Suprapubic skin (tissue), 4 donors: Measurements from ENCODE around the gene CRYZL1. TPM values are rescaled to one million over a fixed set of nuclear protein-coding genes. Genes with fewer than 3 reads are reported as not detected.

ENCODE experiments used
- DNase-seq, 2 donors: peaks; one replicate each; pipeline ENCODE4 v3.0.0-alpha.2; 2019; ENCODE audit warnings: low spot score in 2 of 2
- H3K27ac ChIP-seq: fragments of 200-600 bp; sonication (generic); one replicate; pipeline ENCODE4 v1.5.1; 2019
- H3K27me3 ChIP-seq: fragments of 200-600 bp; sonication (generic); one replicate; pipeline ENCODE4 v1.5.1; 2019
- H3K36me3 ChIP-seq: fragments of 200-600 bp; sonication (generic); one replicate; pipeline ENCODE4 v1.5.1; 2019
- H3K4me1 ChIP-seq: fragments of 200-600 bp; sonication (generic); one replicate; pipeline ENCODE4 v1.5.1; 2019
- H3K4me3 ChIP-seq: fragments of 200-600 bp; sonication (generic); one replicate; pipeline ENCODE4 v1.5.1; 2019; ENCODE audit warnings: mild to moderate bottlenecking
- H3K9me3 ChIP-seq: fragments of 200-600 bp; sonication (generic); one replicate; pipeline ENCODE4 v1.5.1; 2019
- EP300 ChIP-seq: sonication (generic); formaldehyde crosslinking; IDR thresholded peaks from one replicate; pipeline ENCODE4 v1.6.1; 2017; ENCODE audit warnings: antibody characterized with exemption
- POLR2A ChIP-seq, 2 donors: fragments of 450-650 bp; IDR thresholded peaks; one replicate each; pipeline ENCODE4 v1.6.1; 2017; ENCODE audit warnings: antibody characterized with exemption in 2 of 2, mild to moderate bottlenecking in 2 of 2, moderate library complexity in 2 of 2
- POLR2AphosphoS5 ChIP-seq, 3 donors: sonication (generic); formaldehyde crosslinking; IDR thresholded peaks; one replicate each; pipeline ENCODE4 v1.6.1; 2017; ENCODE audit warnings: antibody characterized with exemption in 3 of 3
- WGBS: methylation state at CpG from one replicate; pipeline ENCODE4 v1.1.5; 2018; 5-methylcytosine and 5-hydroxymethylcytosine counted together
- total RNA-seq, 4 donors: library from RNA; depleted of rRNA; stranded (reverse); fragments of >200 nt; gene quantifications; one replicate each; pipeline ENCODE4 v1.1.0, GENCODE V29; 2016
- TF ChIP-seq, protein P1 (sequence below), 2 donors: fragments of 200-600 bp in 1 of 2; fragments of 450-650 bp in 1 of 2; sonication (generic) in 1 of 2; IDR thresholded peaks; one replicate each; pipeline ENCODE4 v1.5.1; 2016 to 2019; ENCODE audit warnings: antibody characterized with exemption in 2 of 2, mild to moderate bottlenecking in 1 of 2, moderate library complexity in 1 of 2

Gene CRYZL1
- 10 to 100 TPM; 13.8 to 99.7 (median 23.7) TPM for total RNA-seq

DNA sequence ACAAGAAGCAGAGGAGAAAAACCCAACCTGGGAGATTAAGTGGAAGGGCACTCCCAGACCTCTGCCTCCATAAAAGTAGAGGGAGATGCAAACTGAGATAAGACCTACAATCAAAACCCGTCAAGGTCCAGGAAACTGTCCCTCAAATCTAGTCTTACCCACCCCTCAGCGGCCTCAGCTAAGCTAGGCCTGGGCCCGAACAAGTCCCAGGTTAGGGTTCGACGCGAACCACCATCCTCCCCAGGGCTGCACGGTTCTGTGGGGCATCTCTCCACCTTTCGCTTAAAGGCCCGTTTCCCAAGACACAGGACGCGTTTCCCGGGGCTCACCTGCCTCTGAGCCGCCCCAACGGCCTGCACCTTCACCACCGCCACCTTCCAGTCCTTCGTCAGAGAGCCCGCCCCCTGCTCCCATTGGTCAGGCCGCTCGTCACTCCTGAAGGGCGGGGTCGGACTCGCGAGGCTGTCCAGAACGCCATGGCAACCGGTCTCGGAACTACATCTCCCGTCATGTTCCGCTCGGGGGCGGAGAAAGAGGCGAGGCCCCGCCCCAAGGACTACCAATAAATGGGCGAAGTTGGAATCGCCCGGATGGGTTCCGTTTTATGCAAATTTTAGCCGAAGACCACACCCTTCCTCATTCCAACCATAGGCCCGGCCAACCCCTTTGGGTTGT, at the start of gene CRYZL1:
Gene CRYZL1, minus strand, starts transcription at position 390 of the 675 bp plus-strand sequence. CDS start 10,190 bp downstream, outside the sequence.
- H3K27ac ChIP-seq = peak within 1 kb of the TSS; percentile 90
- H3K36me3 ChIP-seq = no peaks in the 10 kb centered on the region
- H3K4me3 ChIP-seq = peak within 1 kb of the TSS; percentile 99
- H3K9me3 ChIP-seq = no peaks in the 10 kb centered on the region
- DNase-seq = peak; percentile 100
- no peak for TF ChIP-seq POLR2A (IDR thresholded peaks at IDR 0.05)
- TF ChIP-seq POLR2AphosphoS5 (IDR thresholded peaks at IDR 0.05) = no peak
- no peaks in the 10 kb centered on the region for H3K27me3 ChIP-seq
- H3K4me1 ChIP-seq = peaks cover 33% of the 10 kb centered on the region
- WGBS = under 1% methylated on average over 24 of the region's 38 CpGs

- H3K9me3 ChIP-seq = no peaks in the 10 kb centered on the region
- H3K27me3 ChIP-seq = no peaks in the 10 kb centered on the region
- no peaks in the 10 kb centered on the region for H3K36me3 ChIP-seq
- WGBS = 87% methylated on average over 5 of the region's 5 CpGs
- DNase-seq = no peak
- no peak for TF ChIP-seq EP300
- TF ChIP-seq POLR2A (IDR thresholded peaks at IDR 0.05) = no peak
- TF ChIP-seq POLR2AphosphoS5 (IDR thresholded peaks at IDR 0.05) = no peak
- TF ChIP-seq, protein P1, sequence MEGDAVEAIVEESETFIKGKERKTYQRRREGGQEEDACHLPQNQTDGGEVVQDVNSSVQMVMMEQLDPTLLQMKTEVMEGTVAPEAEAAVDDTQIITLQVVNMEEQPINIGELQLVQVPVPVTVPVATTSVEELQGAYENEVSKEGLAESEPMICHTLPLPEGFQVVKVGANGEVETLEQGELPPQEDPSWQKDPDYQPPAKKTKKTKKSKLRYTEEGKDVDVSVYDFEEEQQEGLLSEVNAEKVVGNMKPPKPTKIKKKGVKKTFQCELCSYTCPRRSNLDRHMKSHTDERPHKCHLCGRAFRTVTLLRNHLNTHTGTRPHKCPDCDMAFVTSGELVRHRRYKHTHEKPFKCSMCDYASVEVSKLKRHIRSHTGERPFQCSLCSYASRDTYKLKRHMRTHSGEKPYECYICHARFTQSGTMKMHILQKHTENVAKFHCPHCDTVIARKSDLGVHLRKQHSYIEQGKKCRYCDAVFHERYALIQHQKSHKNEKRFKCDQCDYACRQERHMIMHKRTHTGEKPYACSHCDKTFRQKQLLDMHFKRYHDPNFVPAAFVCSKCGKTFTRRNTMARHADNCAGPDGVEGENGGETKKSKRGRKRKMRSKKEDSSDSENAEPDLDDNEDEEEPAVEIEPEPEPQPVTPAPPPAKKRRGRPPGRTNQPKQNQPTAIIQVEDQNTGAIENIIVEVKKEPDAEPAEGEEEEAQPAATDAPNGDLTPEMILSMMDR (IDR thresholded peaks at IDR 0.05) = no peak
- H3K4me3 ChIP-seq = no peak overlapping the region
- peaks cover 16% of the 10 kb centered on the region for H3K4me1 ChIP-seq
- no peak overlapping the region for H3K27ac ChIP-seq
Observed at GRCh38 chr21:33690874-33691273, 49.3 kb upstream of the CRYZL1 start.

- no peaks in the 10 kb centered on the region for H3K36me3 ChIP-seq
- WGBS = 58% methylated on average over 1 of the region's 1 CpG
- no peaks in the 10 kb centered on the region for H3K9me3 ChIP-seq
- no peak overlapping the region for H3K27ac ChIP-seq
- no peak for TF ChIP-seq EP300
- TF ChIP-seq POLR2A (IDR thresholded peaks at IDR 0.05) = no peak
- no peak for TF ChIP-seq POLR2AphosphoS5 (IDR thresholded peaks at IDR 0.05)
- TF ChIP-seq, protein P1 (IDR thresholded peaks at IDR 0.05) = no peak
- no peak overlapping the region for H3K4me3 ChIP-seq
- H3K27me3 ChIP-seq = no peaks in the 10 kb centered on the region
- no peak for DNase-seq
- H3K4me1 ChIP-seq = peaks cover 39% of the 10 kb centered on the region
Observed at GRCh38 chr21:33688353-33688752, 46.8 kb upstream of the CRYZL1 start.

DNA sequence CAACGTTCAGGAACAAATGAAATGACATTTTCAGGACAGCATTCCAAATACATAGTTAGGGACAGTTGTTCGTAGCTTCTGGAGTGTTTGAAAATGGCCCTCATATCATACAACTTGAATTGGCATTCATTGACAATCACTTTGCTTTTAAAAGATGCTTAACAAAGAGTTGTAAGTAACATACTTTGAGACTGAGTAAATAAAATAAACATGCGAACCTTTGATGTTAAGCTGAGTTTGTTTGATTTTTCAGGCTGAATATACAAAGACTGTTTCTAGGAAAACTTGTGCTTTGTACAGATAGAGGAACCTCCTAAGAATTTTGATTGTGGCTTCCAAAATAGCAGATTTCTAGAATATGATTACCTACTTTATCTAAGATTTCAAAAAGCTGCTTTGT, 46.1 kb upstream of the CRYZL1 start:
- Histone ChIP-seq H3K4me3 (no peak overlapping the region), H3K27me3 (no peaks in the 10 kb centered on the region), H3K9me3 (no peaks in the 10 kb centered on the region), H3K36me3 (no peaks in the 10 kb centered on the region), H3K4me1 (peaks cover 46% of the 10 kb centered on the region), H3K27ac (no peak overlapping the region)
- TF ChIP-seq, protein P1 (IDR thresholded peaks at IDR 0.05) = no peak
- TF ChIP-seq POLR2A (IDR thresholded peaks at IDR 0.05) = no peak
- WGBS = 78% methylated on average over 3 of the region's 3 CpGs
- no peak for DNase-seq

DNA sequence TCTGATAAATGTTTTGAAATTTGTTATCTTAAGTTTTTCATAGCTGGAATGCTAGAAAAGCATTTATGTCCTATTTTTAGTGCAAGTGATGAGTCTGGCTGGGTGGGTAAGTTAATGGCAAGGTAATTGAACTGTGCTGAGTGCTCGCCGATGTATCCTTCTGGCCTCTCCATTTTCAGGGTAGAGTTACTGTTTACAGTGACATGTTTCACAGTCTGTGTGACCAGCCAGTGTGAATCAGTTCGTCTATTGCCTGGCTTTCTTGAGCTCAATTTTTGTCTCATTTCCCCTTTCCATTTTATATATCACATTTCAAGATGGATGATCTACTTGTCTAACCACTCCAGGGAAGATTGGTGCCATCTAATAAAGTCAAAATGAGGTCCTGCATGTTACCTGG, 44.8 kb upstream of the CRYZL1 start:
- H3K4me1 ChIP-seq = peaks cover 48% of the 10 kb centered on the region
- H3K36me3 ChIP-seq = no peaks in the 10 kb centered on the region
- DNase-seq = no peak
- H3K27me3 ChIP-seq = no peaks in the 10 kb centered on the region
- H3K4me3 ChIP-seq = no peak overlapping the region
- H3K9me3 ChIP-seq = no peaks in the 10 kb centered on the region
- 88% methylated on average over 3 of the region's 3 CpGs for WGBS
- TF ChIP-seq, protein P1 (IDR thresholded peaks at IDR 0.05) = no peak
- no peak overlapping the region for H3K27ac ChIP-seq
